GM21825 (cell line): ENCODE data around the gene SHH.

Source experiments
- ATAC-seq: cut with Tn5 transposase; IDR thresholded peaks from one replicate; pipeline ENCODE4 v1.9.1; 2021; ENCODE audit warnings: mild to moderate bottlenecking, moderate library complexity; ENCODE audit not compliant: unreplicated experiment

Gene SHH

GRCh38 chr7:155807789-155808548, 4.3 kb downstream of the SHH start:
- no peak for ATAC-seq

- no peak for ATAC-seq
These were observed 5.1 kb downstream of the SHH start for GRCh38 chr7:155807065-155807671.

- no peak for ATAC-seq
These were observed 6.0 kb downstream of the SHH start for GRCh38 chr7:155806096-155806871.

- no peak for ATAC-seq
These were observed 6.5 kb downstream of the SHH start for GRCh38 chr7:155805826-155806095.

- peak; percentile 42 for ATAC-seq
These were observed 7.1 kb downstream of the SHH start for GRCh38 chr7:155804897-155805825.

- no peak for ATAC-seq
These were observed 7.8 kb downstream of the SHH start for GRCh38 chr7:155804431-155804831.

- no peak for ATAC-seq
These were observed 8.6 kb downstream of the SHH start for GRCh38 chr7:155803418-155804376.

GRCh38 chr7:155802906-155803417, 9.3 kb downstream of the SHH start:
- no peak for ATAC-seq

- ATAC-seq = no peak
These were observed 10.0 kb downstream of the SHH start for GRCh38 chr7:155802291-155802690.

- ATAC-seq = no peak
These were observed 11.5 kb downstream of the SHH start for GRCh38 chr7:155800741-155801267.

GRCh38 chr7:155800301-155800700, 12.0 kb downstream of the SHH start:
- no peak for ATAC-seq

GRCh38 chr7:155799514-155799913, 12.7 kb downstream of the SHH start:
- ATAC-seq = no peak

GRCh38 chr7:155798673-155799439, 13.4 kb downstream of the SHH start:
- no peak for ATAC-seq

GRCh38 chr7:155797262-155798250, 14.7 kb downstream of the SHH start:
- no peak for ATAC-seq

GRCh38 chr7:155796381-155797261, 15.6 kb downstream of the SHH start:
- no peak for ATAC-seq

GRCh38 chr7:155795951-155796350, 16.3 kb downstream of the SHH start:
- no peak for ATAC-seq

GRCh38 chr7:155795401-155795800, 16.9 kb downstream of the SHH start:
- no peak for ATAC-seq
